NB4 (cell line): ENCODE data around the gene CDKAL1.

Experiments used
- CTCF ChIP-seq: IDR thresholded peaks from one replicate; pipeline ENCODE4 v1.5.1; 2012; ENCODE audit warnings: low read depth, low read length
- POLR2A ChIP-seq: IDR thresholded peaks from 2 replicates; pipeline ENCODE4 v1.6.1; 2011; ENCODE audit warnings: mild to moderate bottlenecking; ENCODE audit not compliant: insufficient read length; ENCODE audit errors: extremely low read depth

- TF ChIP-seq CTCF (no peak), POLR2A (no peak)
Observed at GRCh38 chr6:21151119-21151518, 616.9 kb downstream of the CDKAL1 start.
